ENCODE data around the gene YIPF4. TPM values are rescaled to one million over a fixed set of nuclear protein-coding genes. Genes with fewer than 3 reads are reported as not detected.

Gene YIPF4
- total and polyA plus RNA-seq, 2 of the 8 experiments (the other 6 are each of a cell fraction or from before 2014, with no cell fraction given) = 2.9 to 21.4 TPM

GRCh38 chr2:32355976-32356680, 78.4 kb downstream of the YIPF4 start (continued):
- no peak for TF ChIP-seq SP2 (IDR thresholded peaks at IDR 0.05; ENCODE audit: low read length)
- no peak for TF ChIP-seq ZNF274 (IDR thresholded peaks at IDR 0.05; ENCODE audit: borderline replicate concordance, extremely low read depth, low read length)

Measured in H1 (cell line).